IMR-90 (cell line): ENCODE data around the gene ZZZ3.

Experiments
- CEBPB ChIP-seq: IDR thresholded peaks from 2 replicates; pipeline ENCODE4 v1.6.1; 2012; ENCODE audit warnings: low read depth, low read length, improper control_type of control experiment
- FOS ChIP-seq: fragments of 150-350 bp; IDR thresholded peaks from 2 replicates; pipeline ENCODE4 v1.6.1; 2016; ENCODE audit warnings: low read depth, low read length
- MAFK ChIP-seq: IDR thresholded peaks from 2 replicates; pipeline ENCODE4 v1.6.1; 2012; ENCODE audit warnings: low read depth, low read length, improper control_type of control experiment
- MAZ ChIP-seq: IDR thresholded peaks from 2 replicates; pipeline ENCODE4 v1.6.1; 2012; ENCODE audit warnings: low read depth, mild to moderate bottlenecking, low read length, improper control_type of control experiment, moderate library complexity, borderline replicate concordance
- MXI1 ChIP-seq: IDR thresholded peaks from 2 replicates; pipeline ENCODE4 v1.6.1; 2012; ENCODE audit warnings: low read depth, mild to moderate bottlenecking, low read length, moderate library complexity, borderline replicate concordance
- POLR2A ChIP-seq: IDR thresholded peaks from 2 replicates; pipeline ENCODE4 v1.6.1; 2012; ENCODE audit warnings: mild to moderate bottlenecking, low read depth, low read length
- RAD21 ChIP-seq: IDR thresholded peaks from 2 replicates; pipeline ENCODE4 v1.6.1; 2012; ENCODE audit warnings: low read length, improper control_type of control experiment
- SMC3 ChIP-seq: fragments of 150-350 bp; IDR thresholded peaks from 2 replicates; pipeline ENCODE4 v1.6.1; 2016; ENCODE audit warnings: low read depth, mild to moderate bottlenecking, antibody characterized with exemption, low read length, moderate library complexity
- TF ChIP-seq, protein P1 (sequence below): conservative IDR thresholded peaks from 2 replicates; pipeline ENCODE4 v1.5.1; 2012; ENCODE audit warnings: mild to moderate bottlenecking, low read depth, low read length, improper control_type of control experiment

DNA sequence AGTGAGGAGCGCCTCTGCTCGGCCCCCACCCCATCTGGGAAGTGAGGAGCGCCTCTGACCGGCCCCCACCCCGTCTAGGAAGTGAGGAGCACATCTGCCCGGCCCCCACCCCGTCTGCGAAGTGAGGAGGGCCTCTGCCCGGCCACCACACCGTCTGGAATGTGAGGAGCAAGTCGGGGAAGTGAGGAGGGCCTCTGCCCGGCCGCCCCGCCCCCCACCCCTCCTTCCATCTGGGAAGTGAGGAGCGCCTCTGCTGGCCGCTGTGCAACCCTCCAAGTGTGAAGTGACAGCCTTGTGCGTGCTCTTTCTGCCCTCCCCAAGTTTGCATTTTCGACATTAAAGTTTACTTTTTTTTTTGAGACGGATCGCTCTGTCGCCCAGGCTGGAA lies 5.1 kb upstream of the ZZZ3 start:
- TF ChIP-seq POLR2A (no peak), FOS (no peak), SMC3 (no peak), CEBPB (no peak), MAFK (no peak), MXI1 (no peak), MAZ (no peak), RAD21 (no peak)
- TF ChIP-seq, protein P1, sequence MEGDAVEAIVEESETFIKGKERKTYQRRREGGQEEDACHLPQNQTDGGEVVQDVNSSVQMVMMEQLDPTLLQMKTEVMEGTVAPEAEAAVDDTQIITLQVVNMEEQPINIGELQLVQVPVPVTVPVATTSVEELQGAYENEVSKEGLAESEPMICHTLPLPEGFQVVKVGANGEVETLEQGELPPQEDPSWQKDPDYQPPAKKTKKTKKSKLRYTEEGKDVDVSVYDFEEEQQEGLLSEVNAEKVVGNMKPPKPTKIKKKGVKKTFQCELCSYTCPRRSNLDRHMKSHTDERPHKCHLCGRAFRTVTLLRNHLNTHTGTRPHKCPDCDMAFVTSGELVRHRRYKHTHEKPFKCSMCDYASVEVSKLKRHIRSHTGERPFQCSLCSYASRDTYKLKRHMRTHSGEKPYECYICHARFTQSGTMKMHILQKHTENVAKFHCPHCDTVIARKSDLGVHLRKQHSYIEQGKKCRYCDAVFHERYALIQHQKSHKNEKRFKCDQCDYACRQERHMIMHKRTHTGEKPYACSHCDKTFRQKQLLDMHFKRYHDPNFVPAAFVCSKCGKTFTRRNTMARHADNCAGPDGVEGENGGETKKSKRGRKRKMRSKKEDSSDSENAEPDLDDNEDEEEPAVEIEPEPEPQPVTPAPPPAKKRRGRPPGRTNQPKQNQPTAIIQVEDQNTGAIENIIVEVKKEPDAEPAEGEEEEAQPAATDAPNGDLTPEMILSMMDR, result no peak; the same call in 1 of the 2 replicates
